HG03469 (cell line): ENCODE results near the gene ABL2.
"Not testable (repeated sequence)": the region's sequence is repeated elsewhere in the genome, so short reads cannot be mapped to it uniquely, and the experiment has no call there.

Experiments used
- ATAC-seq: cut with Tn5 transposase; IDR thresholded peaks from one replicate; pipeline ENCODE4 v1.9.1; 2021; ENCODE audit warnings: mild to moderate bottlenecking, moderate library complexity, moderate number of reproducible peaks; ENCODE audit not compliant: unreplicated experiment

Gene ABL2

DNA sequence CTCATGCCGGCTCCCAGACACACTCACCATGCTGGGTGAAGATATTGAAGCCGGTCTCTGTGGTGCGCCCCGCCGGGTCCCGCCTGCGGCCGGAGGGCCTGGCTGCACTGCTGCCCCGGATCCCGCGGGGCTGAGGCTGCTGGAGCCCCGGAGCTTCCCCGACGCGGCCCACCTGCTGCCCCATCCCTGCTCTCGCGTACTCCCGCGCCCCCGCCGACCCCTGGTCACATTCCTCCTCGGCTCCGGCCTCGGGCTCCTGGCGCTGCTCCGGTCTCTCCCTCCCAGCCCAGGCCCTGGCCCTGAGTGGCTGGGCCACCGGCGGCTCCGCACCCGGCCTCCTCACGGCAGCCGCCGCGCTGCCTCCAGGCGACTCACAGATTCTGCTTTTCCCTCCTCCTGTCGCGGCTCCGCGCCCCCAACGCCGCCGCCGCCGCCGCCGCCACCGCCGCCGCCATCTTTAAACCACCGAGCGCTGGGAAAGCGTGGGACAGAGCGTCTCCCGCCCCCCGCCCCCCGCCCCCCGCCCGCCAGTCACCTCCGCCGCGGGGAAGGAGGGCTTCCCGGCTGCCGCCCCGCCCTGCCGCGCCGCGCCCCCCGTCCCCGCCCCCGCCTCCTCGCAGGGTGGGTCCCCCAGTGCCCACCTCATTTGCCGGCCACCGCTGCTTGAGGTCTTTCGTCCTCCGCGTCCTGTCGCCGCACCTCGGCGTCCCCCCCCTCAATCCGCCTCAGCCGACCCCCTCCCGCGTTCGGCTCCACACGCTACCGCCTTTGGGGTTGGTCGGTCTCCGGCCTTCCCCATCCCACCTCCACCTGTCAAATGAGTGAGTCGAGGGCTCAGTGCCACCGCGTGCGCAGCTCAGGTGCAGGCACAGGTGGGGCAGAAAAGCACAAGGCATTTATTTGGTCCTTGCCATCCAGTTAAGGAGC lies at the start of gene ABL2:
TSS of gene ABL2 (minus strand) at position 464 of the 927 bp plus-strand sequence. CDS start at position 184, 280 bp downstream.
- ATAC-seq = peak; percentile 34

DNA sequence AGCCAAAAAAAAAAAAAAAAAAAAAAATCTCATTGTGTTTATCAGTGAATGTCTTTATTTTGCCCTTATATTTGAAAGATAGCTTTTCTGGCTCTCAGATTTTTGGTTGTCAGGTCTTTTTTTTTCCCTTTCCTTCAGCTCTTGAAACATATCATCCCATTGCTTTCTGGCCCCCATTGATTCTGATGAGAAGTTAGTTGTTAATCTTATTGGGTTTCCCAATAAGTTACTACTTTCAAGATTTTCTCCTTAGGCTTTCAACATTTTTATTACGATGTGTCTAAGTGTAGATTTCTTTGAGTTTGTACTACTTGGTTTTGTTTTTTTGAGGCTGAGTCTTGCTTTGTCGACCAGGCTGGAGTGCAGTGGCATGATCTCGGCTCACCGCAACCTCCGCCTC lies 49.4 kb upstream of the ABL2 start:
- no peak for ATAC-seq

DNA sequence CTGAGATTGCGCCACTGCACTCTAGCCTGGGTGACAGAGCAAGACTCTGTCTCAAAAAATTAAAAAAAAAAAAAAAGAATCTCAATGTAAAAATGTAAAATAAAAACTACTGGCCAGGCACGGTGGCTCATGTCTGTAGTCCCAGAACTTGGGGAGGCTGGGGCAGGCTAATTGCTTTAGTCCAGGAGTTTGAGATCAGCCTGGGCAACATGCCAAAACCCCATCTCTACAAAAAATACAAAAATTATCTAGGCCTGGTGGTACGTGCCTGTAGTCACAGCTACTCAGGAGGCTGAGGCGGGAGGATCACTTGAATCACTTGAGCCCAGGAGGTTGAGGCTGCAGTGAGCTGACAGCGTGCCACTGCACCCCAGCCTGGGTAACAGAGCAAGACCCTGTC lies 44.9 kb upstream of the ABL2 start:
- ATAC-seq = not testable (repeated sequence)

DNA sequence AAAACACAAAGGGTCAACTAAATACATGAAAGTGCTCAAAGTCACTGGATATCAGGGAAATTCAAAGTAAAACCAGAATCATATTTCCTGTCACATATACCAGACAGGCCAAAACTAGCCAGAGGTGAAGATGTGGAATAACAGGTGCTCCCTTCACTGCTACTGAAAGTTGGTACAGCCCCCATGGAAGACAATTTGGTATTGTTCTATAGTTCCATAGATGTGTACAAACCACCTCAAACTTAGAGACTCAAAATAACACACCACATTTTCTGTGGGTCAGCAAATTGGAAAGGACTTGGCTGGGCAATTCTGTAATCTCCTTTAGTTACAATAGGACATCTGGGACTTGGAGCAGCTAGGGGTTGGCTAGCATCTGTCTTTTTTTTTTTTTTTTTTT lies 39.6 kb upstream of the ABL2 start:
- ATAC-seq = no peak

DNA sequence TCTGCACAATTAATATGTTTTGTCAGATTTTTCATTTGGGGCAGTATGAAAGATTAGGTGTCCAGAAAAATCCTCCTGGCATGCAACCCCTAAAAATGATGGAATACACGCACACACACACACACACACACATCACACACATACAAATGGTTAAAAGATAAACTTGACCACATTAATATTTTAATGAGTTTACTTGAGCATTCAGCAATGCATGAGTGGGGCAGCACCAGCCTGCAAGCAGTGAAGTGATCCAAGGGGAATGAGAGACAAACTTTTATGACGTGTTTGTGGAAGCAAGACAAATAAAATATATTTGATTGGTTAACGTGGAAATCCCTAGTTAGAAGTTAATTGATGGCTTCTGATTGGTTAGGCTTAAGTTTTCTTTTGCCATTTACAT lies 35.0 kb upstream of the ABL2 start:
- no peak for ATAC-seq

DNA sequence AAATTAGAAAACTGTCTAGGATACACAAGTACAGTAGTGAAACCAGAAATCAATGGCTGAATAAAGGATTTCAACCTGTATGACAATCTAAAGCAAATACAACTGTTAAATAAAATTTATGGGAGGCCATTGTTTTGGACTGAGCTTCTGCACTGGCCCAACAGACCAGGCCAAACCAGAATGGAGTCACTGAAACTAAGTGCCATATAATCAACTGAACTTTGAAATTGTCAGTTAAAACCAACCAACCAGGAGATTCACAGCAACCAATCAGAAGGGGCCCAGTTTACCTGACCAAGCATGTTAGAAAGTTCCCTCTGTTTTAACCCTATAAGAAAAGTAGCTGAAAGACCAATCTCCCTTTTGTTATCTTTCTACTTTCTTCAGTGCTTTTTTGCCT lies 33.6 kb upstream of the ABL2 start:
- no peak for ATAC-seq

DNA sequence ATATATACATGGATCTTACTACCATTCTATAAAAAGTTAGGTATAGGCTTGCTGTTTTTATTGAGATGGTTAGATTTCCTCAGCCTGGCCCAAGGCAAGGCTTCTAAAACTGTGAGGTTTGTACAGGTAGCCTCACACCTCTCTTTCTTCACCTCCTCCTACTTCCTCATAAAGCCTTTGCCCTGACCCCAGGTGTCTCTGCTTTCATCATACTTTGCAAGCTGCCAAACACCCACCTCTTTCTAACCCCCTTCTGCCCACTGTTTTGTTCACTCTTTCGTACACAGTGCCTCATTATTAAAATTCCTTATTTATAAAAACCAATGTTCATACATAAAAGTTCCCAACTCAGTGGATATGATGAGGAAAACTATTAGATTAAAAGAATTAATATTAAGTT lies 32.7 kb upstream of the ABL2 start:
- ATAC-seq = no peak

DNA sequence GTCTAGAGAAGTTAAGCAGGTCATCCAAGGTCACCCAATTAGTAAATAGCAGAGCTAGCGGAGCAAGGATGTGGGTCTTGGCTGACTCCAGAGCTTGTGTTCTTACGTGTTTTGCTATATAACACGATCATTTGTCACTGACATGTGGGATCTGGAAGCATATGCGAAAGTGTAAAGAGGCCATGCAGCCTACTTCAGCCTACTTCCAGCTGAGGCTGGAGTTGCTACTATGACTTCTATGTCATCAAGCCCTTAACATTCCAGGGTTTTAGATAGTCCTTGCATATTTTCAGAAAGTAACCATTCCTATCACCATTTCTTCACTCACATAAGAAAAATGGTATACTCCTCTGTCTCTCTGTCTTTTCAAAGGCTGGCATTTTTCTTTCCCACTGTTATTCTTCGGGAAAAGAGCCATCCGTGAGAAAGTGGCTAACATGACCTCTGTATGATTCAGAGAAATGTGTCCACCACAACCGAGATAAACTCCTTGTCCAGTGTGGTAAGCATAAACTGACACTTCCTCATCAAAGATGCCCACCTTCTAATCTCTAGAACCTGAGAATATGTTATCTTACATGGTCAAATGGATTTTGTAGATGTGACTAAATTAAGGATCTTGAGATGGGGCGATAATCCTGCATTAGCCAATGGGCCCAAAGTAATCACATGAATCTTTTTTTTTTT lies 24.0 kb upstream of the ABL2 start:
- no peak for ATAC-seq

DNA sequence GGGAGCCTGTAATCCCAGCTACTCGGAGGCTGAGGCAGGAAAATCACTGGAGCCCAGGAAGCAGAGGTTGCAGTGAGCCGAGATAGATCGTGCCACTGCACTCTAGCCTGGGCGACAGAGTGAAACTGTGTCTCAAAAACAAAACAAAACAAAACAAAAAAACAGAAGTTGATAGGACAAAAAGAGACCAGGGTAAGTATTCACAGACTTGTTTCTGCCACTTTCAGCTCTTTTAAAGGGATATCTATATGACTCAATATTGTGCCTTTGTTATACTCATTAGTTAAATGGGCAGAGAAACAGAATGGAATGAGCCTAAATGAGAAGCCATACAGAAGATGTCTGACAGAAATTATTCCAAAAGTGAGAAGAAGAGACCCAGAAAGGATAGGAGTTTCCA lies 23.1 kb upstream of the ABL2 start:
- no peak for ATAC-seq

DNA sequence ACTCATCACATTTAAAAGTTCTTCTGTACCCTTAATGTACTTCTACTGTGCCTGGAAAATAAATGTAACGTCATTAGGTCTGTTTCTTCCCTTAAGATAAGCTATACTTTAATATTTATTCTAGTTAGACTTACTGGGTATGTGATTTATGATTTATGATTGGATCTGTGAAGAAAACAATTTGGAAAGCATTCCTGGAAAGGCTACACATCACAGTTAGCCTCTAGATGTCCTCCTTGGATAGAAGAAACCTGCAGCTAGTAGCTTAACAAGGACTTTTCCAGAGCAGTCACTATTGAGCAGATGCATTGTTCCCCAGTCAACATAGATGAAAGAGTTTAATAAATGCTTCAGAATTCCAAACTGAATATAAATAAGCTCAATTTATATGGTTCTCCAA lies 22.2 kb upstream of the ABL2 start:
- ATAC-seq = no peak

DNA sequence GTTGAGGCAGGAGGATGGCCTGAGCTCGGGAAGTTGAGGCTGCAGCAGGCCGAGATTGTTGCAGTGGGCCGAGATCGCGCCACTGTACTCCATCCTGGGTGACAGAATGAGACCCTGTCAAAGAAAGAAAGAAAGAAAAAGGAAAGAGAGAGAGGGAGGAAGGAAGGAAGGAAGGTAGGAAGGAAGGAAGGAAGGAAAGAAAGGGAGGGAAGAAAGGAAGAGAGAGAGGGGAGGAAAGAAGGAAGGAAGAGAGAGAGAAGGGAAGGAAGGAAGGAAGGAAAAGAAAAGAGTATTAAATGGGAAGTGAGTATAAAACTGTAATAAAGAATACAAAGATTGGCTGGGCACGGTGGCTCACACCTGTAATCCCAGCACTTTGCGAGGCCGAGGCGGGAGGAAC lies 18.4 kb upstream of the ABL2 start:
- ATAC-seq = no peak

DNA sequence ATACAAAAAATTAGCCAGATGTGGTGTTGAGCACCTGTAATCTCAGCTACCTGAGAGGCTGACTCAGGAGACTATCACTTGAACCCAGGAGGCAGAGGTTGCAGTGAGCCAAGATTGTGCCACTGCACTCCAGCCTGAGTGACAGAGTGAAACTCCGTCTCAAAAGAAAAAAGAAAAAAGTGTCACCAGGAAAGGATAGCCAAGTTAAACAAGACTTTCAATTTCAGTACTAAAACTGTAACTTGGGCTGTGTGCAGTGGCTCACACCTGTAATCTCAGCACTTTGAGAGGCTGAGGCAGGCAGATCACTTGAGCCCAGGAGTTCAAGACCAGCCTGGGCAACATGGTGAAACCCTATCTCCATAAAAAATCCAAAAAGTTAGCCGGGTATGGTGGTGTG lies 15.9 kb upstream of the ABL2 start:
- ATAC-seq = not testable (repeated sequence)

DNA sequence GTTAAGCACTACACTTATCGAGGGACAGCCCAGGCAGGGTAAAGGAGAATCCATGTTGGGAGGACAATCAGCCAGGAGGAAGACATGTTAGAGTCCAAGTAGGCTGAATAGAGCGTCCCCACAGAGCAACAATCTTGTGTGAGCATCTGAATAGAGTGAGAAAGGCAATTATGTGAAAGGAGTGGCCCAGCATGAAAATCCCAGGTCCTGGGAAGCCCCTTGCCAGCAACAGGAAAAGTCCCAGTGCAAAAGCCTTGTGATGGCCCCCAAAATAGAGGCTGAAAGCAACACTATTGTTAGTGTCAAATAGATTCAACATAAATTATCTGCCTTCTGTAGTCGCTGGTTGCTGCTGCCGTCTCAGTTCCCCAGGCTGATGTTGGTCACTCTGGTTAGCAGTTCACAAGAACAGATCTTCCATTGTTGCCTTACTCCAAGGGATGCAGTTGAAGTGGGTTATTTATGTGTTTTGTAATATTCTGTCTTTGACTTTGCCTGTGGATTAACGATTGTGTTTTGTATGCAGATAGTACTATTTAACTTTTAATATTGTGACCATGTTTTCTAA lies 12.1 kb upstream of the ABL2 start:
- ATAC-seq = no peak

DNA sequence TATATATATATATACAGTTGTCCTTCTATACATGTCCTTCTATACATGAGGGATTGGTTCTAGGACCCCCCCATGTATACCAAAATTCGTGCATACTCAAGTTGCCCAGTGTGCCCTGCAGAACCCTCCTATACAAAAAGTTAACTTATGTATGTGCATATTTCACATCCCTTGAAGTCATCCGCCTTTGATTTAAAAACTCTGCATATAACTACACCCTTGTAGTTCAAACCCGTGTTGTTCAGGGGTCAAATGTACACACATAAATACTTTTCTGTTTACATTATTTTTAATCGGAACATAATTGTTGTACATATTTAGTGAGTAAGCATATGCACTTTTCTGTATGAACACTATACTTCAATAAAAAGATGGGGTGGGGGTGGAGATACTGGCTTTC lies 7.7 kb upstream of the ABL2 start:
- ATAC-seq = no peak

DNA sequence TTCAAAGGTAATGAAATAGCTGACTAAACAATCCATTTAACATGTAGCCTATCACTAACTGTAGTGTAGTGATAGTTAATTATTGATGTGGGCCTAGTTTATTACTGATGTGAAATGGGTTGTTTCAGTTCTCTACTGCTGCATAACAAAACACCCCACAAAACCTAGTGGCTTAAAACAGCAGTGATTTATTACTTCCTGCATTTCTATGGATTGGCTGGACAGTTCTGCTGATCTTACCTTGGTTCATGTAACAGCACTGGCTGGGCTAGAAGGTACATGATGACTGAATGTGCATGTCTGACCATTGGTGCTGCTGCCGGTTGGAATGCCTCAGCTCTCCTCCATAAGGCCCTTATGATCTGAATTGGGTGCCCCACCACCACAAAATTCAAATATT lies 5.4 kb upstream of the ABL2 start:
- ATAC-seq = no peak

DNA sequence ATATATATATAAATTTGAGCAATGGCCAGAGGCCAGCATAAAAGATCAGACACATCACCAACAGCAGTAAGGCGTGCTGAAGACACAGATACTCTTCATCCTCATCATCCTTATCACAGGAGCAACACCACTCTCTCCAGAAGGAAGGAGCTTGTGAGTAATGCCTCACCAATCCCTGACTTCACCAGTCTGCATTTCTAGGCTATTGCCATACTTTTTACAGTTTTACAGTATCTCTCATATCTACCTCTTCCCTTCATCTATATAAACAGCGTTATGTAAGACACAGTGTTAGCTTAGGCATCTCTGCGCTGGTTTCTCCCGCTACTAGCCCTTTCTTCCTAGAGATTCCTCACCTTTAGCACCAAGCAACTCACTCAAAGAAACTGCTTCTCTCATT lies 2.4 kb upstream of the ABL2 start:
- ATAC-seq = no peak

DNA sequence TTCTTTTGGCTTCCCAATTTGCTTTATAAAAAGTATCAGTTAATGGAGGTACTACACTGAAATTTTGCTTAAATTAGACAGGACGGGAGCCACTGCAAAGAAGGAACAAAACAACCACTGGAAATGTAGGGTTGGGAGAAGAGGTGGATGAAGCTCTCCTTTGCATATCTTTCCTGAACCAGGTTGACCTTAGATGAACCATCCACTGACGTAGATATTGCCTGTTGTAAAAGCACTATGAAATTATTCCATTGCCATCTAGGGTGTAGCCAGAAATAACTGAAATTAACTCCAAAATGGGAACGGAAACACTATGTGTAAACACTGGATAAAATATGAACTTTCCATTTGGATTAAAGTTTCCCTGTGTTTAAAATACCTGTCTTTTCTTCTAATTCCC lies 1.2 kb upstream of the ABL2 start:
- ATAC-seq = no peak

DNA sequence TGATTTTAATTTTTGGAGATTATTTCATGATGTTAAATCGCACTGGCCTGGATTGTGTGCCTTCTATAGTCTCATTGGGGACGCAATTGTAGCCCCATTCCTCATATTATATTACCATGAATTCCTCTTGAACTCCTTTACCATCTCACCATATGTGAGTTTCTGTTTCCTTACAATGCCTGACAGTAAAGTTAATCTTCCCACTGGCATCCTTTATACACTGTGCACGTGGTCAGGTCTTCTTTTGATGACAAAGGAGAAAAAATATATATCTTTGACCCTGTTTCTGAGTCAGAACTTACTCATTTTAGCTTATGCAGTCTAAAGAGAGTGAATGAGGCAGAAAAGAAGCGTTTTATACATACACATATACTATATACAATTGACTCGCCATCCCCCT lies 774 bp upstream of the ABL2 start:
- no peak for ATAC-seq

DNA sequence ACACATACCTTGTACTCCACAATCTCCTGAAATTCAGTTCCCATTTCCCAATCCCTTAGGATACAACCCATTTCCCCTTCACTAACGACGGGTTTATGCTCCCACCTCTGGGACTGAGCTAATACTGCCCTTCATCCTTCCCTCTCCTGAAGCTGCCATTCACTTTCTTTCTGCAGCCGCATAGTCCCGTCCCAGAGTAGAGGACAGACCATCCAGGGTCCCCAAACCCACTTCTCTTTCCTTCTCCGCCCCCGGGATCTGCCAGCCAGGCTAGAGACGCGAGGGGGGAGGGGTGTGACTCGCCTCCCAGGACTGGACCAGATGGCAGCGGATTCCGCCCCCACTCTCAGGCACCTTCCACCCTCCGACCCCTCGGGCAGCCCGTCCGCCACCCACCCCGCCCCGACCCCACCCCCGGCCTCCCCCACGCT lies 679 bp downstream of the ABL2 start:
- peak; percentile 9 for ATAC-seq

DNA sequence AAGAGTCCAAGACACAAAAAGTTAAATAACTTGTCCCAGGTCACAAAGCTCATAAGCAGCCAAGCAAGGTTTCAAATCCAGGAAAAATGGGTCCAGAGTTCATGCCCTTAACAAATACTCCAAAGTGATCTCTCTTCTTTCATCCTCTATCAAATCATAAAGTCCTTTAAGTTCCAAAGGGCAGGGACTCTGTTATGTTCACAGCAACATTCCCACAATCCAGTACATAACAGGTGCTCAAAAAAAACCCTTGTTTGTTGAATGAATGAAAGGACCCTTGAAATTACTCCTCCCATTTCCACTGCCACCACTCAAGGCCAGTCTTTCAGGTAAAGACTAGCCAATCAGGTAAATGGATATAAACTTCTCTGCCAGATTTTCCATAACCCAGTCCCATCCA lies 2.7 kb downstream of the ABL2 start:
- no peak for ATAC-seq

DNA sequence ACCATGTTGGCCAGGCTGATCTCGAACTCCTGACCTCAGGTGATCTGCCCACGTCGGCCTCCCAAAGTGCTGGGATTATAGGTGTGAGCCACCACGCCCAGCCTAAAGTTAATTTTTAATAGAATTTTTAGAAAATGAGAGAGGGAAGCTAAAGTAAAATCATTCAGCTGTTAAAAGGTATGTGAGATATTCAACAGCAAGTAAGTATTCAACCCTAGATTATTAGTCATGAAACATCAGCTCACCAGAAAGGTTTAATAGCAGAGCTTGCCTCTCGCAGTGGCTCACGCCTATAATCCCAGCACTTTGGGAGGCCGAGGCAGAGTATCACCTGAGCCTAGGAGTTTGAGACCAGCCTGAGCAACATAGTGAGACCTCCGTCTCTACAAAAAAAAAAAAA lies 5.0 kb downstream of the ABL2 start:
- ATAC-seq = not testable (repeated sequence)

DNA sequence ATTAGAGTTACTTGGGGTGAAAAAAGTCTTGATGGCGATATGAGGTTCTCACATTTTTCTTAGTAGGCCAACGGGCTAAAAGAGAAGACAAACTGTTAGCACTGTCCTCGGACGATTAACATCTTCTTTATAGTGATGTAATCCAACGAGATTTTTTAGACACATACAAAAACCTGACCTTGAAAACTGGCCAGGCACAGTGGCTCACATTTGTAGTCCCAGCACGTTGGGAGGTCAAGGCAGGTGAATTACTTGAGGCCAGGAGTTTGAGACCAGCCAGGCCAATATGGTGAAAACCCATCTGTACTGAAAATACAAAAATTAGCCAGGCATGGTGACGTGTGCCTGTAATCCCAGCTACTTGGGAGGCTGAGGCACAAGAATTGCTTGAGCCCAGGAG lies 8.4 kb downstream of the ABL2 start:
- ATAC-seq = not testable (repeated sequence)
